MCF 10A (cell line): ENCODE data around the gene OR1K1. TPM values are rescaled to one million over a fixed set of nuclear protein-coding genes. Genes with fewer than 3 reads are reported as not detected.

Experiments used
- BruUV-seq: library from RNA; stranded (reverse); fragments of 400-500 nt; replicated peaks from 2 replicates; lab custom pipeline; 2021; lab: Mats Ljungman, UMichigan
- CTCF ChIA-PET: fragments of 300-600 bp; sonication (Branson Sonifier 250); formaldehyde crosslinking; extraction: SDS; loops from one replicate; lab custom pipeline; 2021; ENCODE audit warnings: antibody characterized with exemption, inconsistent platforms; lab: Yijun Ruan, JAX
- POLR2A ChIA-PET: fragments of 300-600, 350-650 bp; sonication (Branson Sonifier 250); formaldehyde crosslinking; extraction: SDS; loops from one replicate; lab custom pipeline; 2020; ENCODE audit warnings: antibody characterized with exemption, inconsistent platforms; lab: Yijun Ruan, JAX
- DNase-seq: peaks from one replicate; pipeline ENCODE4 v3.0.0-alpha.2; 2018; ENCODE audit not compliant: unreplicated experiment
- H3K27ac Mint-ChIP-seq: one replicate; pipeline ENCODE4 v1.8.0; 2022; ENCODE audit warnings: mild to moderate bottlenecking, low read depth, mixed read lengths; ENCODE audit not compliant: unreplicated experiment
- H3K27me3 Mint-ChIP-seq: one replicate; pipeline ENCODE4 v1.8.0; 2022; ENCODE audit warnings: mixed read lengths; ENCODE audit not compliant: insufficient read depth, unreplicated experiment
- H3K36me3 Mint-ChIP-seq: one replicate; pipeline ENCODE4 v1.8.0; 2022; ENCODE audit warnings: mild to moderate bottlenecking, moderate library complexity, mixed read lengths; ENCODE audit not compliant: insufficient read depth, unreplicated experiment
- H3K4me1 Mint-ChIP-seq: one replicate; pipeline ENCODE4 v1.8.0; 2022; ENCODE audit warnings: mixed read lengths; ENCODE audit not compliant: insufficient read depth, unreplicated experiment
- H3K4me3 Mint-ChIP-seq: one replicate; pipeline ENCODE4 v1.8.0; 2022; ENCODE audit warnings: mild to moderate bottlenecking, moderate library complexity, mixed read lengths; ENCODE audit not compliant: unreplicated experiment
- H3K9me3 Mint-ChIP-seq: one replicate; pipeline ENCODE4 v1.8.0; 2022; ENCODE audit warnings: mixed read lengths; ENCODE audit not compliant: unreplicated experiment
- CTCF ChIP-seq: fragments of 200-600 bp; IDR thresholded peaks from one replicate; pipeline ENCODE4 v1.8.0; 2022; ENCODE audit warnings: antibody characterized with exemption, mild to moderate bottlenecking; ENCODE audit not compliant: unreplicated experiment
- intact Hi-C: fragments of 100-400 bp; cut with micrococcal nuclease; formaldehyde crosslinking; loops from 2 replicates; pipeline ENCODE4 v1.14.1; 2022
- total RNA-seq: library from RNA; stranded (reverse); gene quantifications from 2 replicates; pipeline ENCODE4 v1.2.3, GENCODE V29; 2022

OR1K1 gene
- total RNA-seq, 1 experiment from 2014 or later = not detected

DNA sequence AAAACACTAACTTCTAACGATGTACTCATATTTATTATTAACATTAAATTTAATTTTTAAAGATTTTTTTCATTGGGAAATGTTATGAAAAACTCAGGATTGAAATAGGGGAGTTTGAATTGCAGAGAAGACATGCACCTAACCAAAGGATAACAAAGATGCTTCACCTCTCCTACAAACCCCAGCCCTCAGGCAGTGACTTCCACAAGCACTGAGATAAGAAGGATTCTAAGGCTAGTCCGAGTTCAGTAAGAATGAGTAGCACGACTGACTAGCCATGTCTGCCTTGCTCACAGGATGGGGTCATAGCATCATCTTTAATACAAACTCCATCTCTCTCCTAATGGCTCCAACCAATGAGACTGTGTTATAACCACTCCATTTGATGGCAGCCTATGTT lies 18.3 kb upstream of the OR1K1 start:
- Mint-ChIP-seq H3K4me3 (no peak overlapping the region), H3K27me3 (peaks cover 11% of the 10 kb centered on the region), H3K9me3 (no peaks in the 10 kb centered on the region), H3K36me3 (no peaks in the 10 kb centered on the region), H3K4me1 (peaks cover 17% of the 10 kb centered on the region), H3K27ac (no peak overlapping the region)
- ChIA-PET POLR2A (no interaction called here), CTCF (no interaction called here)
- BruUV-seq = no TSS peak
- no peak for TF ChIP-seq CTCF
- intact Hi-C loops = no loop called here
- no peak for DNase-seq

DNA sequence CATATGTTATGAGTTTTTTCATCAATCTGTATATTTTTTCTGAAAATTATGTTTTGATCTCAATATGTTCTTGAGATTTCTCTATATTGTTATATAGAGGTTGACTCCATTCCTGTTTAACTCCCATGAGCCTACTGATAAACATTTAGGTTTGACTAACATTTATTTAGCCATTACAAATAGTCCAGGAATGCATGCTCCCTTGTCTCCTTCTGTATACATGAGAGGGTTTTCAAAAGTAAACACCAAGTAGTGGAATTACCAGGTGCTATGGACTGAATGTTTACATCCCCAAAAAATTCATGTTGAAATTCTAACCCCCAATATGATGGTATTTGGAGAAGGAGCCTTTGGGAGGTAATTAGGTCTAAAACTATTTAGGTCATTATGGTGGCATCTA lies 14.7 kb upstream of the OR1K1 start:
- H3K4me1 Mint-ChIP-seq = no peaks in the 10 kb centered on the region
- no peaks in the 10 kb centered on the region for H3K36me3 Mint-ChIP-seq
- no peak overlapping the region for H3K27ac Mint-ChIP-seq
- no TSS peak for BruUV-seq
- H3K27me3 Mint-ChIP-seq = peaks cover 11% of the 10 kb centered on the region
- intact Hi-C loops = no loop called here
- H3K9me3 Mint-ChIP-seq = no peaks in the 10 kb centered on the region
- POLR2A ChIA-PET = no interaction called here
- H3K4me3 Mint-ChIP-seq = no peak overlapping the region
- no peak for TF ChIP-seq CTCF
- CTCF ChIA-PET = interaction anchor here (1.4 kb wide), 1 partner anchor 286 kb away, joined by 3 read pairs; no protein-coding TSS in a partner anchor
- no peak for DNase-seq

GRCh38 chr9:122786338-122786737 lies 13.6 kb upstream of the OR1K1 start:
- POLR2A ChIA-PET = no interaction called here
- Mint-ChIP-seq H3K27ac (no peak overlapping the region), H3K36me3 (no peaks in the 10 kb centered on the region), H3K4me3 (no peak overlapping the region), H3K4me1 (no peaks in the 10 kb centered on the region), H3K9me3 (no peaks in the 10 kb centered on the region), H3K27me3 (peaks cover 11% of the 10 kb centered on the region)
- TF ChIP-seq CTCF = no peak
- intact Hi-C loops = no loop called here
- DNase-seq = no peak
- CTCF ChIA-PET = interaction anchor here (1.4 kb wide), 1 partner anchor 287 kb away, joined by 3 read pairs; no protein-coding TSS in a partner anchor
- BruUV-seq = no TSS peak

DNA sequence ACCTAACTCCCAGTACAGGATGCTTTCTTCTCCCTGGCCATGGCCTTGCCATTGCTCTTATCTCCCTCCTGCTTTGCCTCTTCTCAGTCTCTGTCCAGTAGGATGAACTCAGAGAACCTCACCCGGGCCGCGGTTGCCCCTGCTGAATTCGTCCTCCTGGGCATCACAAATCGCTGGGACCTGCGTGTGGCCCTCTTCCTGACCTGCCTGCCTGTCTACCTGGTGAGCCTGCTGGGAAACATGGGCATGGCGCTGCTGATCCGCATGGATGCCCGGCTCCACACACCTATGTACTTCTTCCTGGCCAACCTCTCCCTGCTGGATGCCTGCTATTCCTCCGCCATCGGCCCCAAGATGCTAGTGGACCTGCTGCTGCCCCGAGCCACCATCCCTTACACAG lies 11.1 kb upstream of the OR1K1 start, which contains the start of gene OR5C1:
TSS of gene OR5C1 (plus strand) at position 103 of the 400 bp plus-strand sequence. CDS start at position 103, 0 bp downstream.
- Mint-ChIP-seq H3K4me1 (no peaks in the 10 kb centered on the region), H3K9me3 (peaks cover under 1% of the 10 kb centered on the region), H3K27ac (no peak within 1 kb of the TSS), H3K27me3 (no peaks in the 10 kb centered on the region), H3K36me3 (no peaks in the 10 kb centered on the region), H3K4me3 (no peak within 1 kb of the TSS)
- POLR2A ChIA-PET = no interaction called here
- BruUV-seq = no TSS peak
- DNase-seq = no peak
- intact Hi-C loops = no loop called here
- TF ChIP-seq CTCF = no peak
- CTCF ChIA-PET = no interaction called here
